DMS 273 treated with DMSO at 0.1 percent for 48 hours (cell line): ENCODE results near the gene TMEM270.
"Not testable (repeated sequence)": the region's sequence is repeated elsewhere in the genome, so short reads cannot be mapped to it uniquely, and the experiment has no call there.

ENCODE experiments used
- DNase-seq: peaks from one replicate; lab custom pipeline; 2025; lab: John Stamatoyannopoulos, UW

Gene TMEM270

DNA sequence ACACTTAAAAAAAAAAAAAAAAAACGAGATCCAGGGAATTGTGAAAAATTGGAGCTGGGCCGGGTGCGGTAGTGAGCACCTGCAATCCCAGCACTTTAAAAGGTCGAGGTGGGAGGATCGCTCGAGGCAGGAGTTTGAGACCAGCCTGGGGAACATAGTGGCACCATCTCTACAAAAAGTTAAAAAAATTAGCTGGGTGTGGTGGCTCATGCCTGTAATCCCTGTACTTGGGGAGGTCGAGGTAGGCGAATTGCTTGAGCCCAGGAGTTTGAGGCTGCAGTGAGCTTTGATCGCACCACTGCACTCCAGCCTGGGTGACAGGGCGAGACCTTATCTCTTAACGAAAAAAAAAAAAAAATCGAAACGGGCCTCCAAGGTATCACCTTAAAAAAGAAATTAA is 28.2 kb upstream of the TMEM270 start:
- no peak for DNase-seq

DNA sequence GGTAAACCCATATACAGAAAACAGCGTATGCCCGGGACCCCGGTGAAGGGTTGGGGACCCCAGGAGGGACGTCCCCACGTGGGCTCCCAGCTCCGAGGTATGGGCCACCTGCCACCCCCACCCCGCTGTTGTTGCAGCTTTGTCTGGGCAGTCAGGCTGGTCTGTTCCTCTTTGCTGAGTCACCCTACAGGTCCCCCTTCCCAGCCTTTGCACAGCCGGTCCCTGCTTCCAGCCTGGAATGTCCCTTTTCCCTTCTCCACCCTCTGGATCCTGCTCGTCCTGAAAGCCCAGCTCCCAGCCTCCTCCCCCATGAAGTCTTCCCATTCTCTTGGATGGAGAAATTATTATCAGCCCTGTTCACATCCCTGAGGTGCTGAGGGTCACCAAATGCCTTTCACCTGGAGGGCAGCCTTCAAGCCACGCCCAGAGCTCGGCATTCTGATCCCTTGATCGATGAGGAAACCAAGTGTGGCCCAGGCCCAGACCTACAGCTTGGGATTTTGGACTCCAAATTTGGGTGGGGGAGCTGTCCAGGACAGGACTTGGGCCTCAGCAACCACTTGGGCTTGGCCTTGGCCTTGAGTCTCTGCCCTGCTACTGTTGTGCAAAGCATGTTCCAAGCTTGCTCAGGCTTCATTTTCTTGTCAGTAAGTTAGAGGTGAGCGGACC is 27.6 kb upstream of the TMEM270 start:
- DNase-seq: no peak

DNA sequence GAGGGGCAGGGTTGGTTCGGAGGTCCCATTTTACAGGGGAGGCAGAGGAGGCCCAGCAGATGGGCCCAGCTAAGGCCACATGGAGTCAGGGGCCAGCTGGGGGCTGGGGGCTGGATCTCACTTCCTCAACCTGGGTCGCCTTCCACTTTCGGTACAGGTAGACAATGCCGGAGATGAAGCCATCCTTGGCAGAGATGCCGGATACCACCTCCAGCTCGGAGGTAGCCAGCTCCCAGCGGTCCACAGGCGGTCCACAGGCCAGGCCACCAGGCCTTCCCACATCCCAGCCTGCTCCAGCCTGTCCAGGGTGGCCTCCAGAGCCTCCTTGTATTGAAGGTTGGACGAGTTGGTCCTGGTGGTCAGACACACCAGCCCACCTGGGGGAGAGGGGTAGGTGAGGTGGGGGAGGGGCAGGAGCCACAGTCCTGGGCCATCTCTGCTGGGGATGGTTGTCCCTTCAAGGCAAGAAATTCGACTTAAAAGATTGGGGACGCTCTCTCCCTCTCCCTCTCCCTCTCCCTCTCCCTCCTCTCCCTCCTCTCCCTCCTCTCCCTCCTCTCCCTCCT is 26.2 kb upstream of the TMEM270 start:
- DNase-seq: no peak

DNA sequence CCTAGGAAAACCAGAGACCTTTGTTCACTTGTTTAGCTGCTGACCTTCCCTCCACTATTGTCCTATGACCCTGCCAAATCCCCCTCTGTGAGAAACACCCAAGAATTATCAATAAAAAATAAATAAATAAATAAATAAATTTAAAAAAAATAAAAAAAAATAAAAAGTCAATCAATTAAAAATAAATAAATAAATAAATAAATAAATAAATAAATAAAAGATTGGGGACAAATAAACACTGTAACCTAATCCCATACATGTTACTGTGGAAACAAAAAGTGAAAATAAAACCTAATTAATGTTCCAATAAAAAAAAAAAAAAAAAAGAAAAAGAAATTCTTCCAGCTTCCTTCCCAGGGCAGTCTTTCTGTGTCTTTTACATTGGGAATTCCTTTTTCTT is 23.8 kb upstream of the TMEM270 start:
- DNase-seq: not testable (repeated sequence)

DNA sequence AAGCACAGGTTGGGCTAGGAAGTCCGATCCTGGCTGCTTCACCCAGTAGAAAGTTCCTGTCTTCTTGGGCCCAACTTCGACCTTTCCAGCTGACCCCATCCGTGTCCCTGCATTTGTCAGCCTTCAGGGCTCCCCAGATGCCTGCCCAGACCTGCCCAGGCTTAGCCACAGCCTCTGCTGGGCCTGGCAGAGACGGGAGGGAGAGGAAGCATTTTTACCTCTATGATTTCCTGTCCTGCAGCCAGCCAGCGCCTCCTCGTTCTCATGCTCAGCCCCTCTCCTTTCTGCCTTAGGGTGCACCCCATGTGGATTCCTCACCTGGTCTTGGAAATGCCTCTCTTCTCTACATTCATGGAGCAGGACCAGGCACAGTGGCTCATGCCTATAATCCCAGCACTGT is 22.3 kb upstream of the TMEM270 start:
- no peak for DNase-seq

DNA sequence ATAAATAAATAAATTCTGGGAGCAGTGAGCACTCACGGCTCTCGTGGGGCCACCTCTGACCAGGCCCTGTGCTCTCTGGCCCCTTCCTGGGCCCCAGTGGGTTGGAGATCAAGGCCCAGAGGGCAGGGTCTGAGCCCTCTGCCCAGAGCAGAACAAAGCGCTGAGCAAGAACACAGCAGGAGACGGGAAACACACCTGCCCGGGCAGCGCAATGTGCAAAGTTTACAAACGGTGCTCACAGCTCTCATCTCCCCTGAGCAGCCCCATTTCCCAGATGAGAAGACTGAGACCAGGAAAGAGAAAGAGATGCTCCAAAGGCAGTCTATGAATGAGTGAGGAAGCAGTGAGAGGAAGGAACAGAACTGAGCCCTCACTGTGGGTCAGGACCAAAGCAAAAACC is 21.7 kb upstream of the TMEM270 start:
- no peak for DNase-seq

DNA sequence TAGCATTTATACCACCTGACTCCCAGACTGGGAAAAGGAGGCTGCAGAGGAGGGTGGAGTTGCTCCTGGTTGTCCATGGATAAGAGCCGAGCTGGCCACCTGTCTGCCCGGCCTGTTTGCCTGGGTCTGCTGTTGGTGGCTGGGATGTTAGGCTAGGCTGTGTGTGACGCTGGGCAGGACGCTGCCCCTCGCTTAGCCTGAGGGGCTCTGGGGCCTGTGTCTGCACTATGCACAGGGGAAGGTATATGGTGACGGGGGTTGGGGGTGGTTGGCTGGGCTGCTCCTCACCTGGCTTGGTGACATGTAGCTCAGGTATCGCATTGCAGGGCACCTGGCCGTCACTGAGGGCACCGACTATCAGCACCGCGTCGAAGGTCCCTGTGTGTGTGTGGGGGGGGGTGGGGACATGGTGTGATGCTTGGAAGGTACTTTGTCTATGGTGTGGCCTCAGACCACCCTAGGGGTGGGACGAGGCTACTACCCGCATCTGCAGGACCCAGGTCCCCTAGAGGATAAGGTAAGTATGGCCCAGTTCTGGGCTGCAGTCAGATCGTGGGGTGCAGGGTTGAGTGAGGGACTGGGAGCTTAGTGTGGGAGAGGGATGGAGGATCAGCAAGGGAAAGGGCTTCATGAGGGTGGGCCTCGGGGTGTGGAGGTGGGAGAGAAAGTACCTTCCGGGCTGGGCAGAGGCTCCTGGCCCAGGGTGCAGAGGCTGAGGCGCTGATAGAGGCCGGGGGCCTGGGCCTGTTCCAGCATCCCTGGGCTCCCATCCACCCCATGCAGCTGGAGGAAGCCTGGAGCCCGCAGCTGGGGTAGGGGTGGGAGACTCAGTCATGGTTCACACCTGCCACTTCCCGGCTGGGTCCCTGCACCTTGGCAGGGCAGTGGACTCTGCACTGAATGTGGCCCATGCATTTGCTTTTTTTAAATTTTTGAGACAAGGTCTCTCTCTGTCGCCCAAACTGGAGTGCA is 20.9 kb upstream of the TMEM270 start:
- no peak for DNase-seq

DNA sequence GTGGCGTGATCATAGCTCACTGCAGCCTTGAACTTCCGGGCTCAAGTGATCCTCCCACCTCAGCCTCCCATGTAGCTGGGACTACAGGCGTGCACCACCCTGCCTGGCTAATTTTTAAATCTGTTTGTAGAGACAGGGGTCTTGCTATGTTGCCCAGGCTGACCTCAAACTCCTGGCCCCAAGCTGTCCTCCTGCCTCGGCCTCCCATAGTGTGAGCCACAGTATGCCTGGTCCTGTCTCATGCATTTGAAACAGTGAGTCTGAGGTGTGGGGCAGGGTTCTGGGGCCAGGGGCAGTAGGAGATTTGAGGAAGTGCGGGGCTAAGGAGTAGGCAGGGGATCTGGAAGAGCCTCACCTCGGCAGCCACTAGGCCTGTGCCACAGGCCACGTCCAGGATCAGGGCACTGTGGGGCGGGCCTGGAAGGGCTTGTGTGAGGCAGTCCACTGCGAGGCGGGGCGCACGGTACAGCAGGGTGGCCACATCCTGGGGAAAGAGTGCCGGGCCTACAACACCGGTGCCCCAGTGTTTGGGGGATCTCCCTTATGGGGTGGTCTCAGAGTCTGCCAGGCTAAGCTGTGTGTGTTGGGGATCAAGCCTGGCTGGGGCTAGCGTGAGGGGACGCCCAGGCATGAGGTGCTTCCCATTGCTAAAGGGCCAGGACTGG is 20.1 kb upstream of the TMEM270 start:
- DNase-seq: no peak

DNA sequence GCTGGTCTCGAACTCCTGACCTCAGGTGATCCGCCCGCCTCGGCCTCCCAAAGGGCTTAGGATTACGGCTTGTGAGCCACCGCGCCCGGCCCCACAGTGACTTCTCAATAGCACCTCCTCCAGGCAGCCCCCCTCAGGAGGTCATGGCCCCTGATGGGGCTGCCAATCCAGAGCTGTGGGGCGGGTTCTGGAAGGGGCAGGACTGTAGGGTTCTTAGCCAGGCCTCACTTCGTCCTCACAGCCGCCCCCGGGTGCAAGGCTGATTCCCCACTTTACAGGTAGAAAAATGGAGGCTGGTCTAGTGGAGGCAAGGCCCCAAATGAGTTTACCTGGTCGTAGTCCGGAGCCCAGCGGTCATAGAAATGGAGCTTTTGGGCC is 19.3 kb upstream of the TMEM270 start:
- DNase-seq: no peak

DNA sequence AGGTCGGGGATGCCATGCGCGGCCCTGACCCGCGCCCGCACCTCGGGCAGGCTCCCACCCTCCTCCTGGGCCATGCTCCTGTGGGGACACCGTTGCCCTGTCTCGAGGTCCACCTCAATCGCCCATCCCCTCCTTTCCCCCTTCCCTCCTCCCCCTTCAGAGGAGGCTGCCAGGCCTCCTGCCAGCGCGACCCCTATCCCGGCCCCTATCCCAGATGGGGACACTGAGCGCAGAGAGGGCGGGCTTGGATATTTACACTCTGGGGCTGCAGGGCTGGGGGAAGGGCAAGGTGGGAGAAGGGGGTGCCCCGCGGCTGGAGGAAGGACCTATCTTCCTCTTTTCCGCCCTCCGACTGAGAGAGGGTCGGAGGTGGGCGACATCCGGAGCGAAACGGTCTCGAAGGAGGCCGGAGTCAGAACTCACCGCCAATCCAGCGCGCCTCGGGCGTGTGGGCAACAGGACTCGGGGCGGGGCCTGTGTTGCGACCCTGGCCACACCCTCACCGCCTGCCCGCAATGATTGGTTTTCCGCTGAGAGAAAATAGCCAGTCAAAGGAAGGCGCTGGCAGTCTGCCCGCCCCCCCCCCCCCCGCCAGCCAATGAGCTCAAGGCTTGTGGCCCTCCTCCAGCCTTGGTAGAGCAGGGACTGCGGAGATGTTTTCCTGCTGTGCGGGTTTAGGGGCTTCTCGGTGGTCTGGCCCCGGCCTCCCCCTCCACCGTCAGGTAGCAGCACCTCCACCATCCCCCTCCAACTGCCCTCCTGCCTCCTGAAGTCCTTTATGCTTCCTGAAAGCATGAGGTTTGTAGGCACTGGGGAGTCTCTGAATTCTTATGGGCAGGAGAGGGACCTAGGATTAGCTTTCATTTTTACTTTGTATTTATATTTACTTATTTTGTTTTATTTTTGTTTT is 18.6 kb upstream of the TMEM270 start, which contains the start of gene METTL27:
TSS of gene METTL27 (minus strand) at position 450 of the 910 bp plus-strand sequence. CDS start at position 74, 376 bp downstream.
- peak; percentile 76 for DNase-seq

DNA sequence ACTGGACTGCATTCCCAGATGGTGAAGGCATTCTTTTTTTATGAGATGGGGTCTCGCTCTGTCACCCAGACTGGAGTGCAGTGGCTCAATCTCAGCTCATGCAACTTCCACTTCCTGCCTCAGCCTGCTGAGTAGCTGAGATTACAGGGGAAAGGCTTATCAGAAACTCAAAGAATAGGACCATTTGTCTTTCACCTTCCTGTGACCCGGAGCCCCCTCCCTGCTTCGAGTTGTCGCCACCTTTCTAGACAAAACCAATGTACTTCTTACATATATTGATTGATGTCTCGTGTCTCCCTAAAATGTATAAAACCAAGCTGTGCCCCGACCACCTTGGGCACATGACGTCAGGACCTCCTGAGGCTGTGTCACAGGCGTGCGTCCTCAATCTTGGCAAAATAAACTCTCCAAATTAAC is 16.8 kb upstream of the TMEM270 start:
- no peak for DNase-seq

DNA sequence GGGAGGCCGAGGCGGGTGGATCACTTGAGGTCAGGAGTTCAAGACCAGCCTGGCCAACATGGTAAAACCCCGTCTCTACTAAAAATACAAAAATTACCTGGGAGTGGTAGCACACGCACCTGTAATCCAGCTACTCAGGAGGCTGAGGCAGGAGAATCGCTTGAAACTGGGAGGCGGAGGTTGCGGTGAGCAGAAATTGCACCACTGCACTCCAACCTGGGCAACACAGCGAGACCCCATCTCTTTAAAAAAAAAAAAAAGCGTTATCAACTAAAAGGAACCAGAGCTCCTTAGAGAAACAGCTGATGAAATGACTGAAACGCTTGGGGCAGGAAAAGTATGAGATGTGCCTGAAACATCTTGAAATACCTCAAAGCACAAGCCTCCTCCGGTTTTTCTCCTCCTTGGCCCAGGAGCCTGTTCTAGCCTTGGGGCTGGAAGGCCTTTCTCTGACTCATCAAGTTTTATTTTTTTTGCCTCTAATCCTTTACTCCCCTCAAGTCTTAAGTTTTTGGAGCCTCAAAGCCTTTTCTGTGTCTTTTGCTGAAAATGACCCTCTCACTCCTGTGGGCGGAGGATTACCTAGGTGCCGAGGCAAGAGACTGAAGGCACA is 16.0 kb upstream of the TMEM270 start:
- no peak for DNase-seq

DNA sequence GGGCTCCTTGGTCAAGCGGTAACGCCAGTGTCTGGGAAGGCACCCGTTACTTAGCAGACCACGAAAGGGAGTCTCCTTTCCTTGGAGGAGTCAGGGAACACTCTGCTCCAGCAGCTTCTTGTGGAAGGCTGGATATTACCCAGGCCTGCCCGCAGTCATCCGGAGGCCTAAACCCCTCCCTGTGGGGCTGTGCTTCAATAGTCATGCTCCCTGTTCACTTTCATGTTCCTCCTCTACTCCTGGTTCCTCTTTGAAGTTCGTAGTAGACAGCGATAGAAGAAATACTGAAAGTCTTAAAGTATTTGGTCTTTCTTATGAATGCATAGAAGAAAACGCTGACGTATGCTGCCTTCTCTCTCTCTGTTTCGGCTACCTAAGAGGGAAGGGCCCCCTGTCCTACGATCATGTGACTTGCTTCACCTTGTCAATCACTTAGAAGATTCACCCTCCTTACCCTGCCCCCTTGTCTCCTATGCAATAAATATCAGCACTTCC is 15.2 kb upstream of the TMEM270 start:
- not testable (repeated sequence) for DNase-seq

DNA sequence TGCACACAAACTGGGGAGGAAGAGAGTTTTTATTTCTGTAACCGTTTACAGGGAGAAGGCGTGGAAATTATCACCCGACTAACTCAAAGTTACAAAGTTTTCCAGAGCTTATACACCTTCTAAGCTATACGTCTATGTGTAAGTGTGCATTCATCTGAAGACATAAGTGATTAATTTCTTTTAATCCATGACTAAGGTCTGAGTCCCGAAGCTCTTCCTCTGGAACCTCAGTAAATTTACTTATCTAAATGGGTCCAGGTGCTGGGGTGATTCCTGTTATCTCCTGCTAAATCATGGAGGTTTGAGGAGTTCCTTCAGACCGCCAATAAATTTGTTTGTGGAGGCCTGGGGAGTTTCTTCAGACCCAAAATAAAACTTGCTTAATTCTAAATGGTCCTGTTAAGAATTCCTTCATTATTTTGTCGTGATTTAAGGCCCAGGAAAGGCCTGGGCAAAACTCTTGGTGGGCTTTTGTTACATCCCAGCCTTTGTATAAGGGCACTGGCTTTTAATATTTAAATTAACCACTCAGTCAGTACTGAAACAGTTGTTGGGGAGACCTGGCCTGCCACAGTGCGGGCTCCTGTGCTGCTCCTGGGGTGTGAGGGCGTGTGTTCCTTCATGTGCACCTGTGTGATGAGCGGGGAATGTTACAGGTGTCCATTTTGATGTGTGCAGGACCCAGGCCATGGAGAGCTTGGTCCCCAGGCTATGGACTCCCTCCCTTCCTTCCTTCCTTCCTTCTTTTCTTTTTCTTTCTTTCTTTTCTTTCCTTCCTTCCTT is 12.8 kb upstream of the TMEM270 start:
- DNase-seq: no peak

DNA sequence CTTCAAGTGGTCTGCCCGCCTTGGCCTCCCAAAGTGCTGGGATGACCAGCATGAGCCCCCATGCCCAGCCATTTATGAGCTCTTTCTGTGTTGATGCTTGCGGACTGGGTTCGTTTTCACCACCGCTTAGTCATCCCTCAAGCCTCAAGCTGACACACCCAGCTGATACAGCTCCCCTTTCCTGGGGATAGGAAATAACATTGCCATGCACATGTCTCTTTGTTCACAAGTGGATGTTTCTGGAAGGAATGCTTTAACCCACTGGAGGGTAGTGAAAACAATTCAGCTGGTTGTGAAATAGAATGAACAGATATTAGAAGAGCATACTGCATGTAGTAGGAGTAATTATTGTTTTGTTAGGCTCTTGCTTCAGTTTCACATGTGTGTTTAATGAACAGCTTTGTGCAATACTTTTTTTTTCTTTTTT is 10.2 kb upstream of the TMEM270 start:
- no peak for DNase-seq

DNA sequence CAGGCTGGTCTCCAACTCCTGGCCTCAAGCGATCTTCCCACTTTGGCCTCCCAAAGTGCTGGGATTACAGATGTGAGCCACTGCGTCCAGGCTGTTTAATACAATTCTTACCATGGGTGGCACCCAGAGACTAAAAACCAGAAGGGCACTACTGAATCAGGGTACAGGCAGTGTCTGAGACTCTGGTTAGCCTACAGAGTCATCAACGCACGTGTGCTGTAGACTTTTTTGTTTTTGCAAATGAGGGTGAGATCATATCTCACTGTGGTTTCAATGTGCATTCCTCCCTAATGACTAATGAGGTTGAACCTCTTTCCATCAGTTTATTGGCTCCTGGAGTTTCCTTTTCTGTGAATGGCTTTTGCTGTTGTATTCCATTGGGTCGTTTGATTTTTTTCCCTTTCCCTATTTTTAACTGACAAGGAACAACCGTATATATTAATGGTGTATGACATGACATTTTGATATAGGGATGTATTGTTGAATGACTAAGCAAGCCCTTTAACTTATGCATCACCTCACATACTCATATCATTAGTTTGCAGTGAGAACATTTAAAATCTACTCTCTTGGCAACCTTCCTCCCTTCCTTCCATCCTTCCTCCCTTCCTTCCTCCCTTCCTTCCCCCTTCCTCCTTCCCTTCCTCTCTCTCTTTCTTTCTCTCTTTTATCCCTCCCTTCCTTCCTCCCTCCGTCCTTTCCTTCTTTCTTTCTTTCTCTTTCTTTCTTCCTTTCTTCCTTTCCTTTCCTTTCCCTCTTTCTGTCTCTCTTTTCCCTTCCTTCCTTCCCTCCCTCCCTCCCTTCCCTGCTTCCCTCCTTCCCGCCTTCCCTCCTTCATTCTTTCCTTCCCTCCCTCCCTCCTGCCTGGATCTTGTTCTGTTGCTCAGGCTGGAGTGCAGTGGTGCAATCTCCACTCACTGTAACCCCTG is 9.3 kb upstream of the TMEM270 start:
- peak; percentile 69 for DNase-seq

DNA sequence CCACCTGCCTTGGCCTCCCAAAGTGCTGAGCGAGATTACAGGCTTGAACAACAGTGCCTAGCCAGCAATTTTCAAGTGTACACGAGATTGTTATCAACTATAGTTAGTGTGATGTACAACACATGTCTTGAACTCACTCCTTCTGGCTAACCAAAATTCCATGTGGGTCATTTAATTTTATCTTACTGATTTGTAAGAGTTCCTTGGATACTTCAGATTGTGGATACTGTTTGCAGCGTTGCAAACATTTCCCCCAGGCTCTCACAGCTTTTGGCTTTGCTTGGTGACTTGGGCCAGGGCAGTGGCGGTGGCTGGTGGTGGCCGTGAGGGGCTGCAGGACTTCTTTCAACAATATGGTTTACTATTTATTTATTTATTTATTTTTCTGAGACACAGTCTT is 8.5 kb upstream of the TMEM270 start:
- DNase-seq: no peak

DNA sequence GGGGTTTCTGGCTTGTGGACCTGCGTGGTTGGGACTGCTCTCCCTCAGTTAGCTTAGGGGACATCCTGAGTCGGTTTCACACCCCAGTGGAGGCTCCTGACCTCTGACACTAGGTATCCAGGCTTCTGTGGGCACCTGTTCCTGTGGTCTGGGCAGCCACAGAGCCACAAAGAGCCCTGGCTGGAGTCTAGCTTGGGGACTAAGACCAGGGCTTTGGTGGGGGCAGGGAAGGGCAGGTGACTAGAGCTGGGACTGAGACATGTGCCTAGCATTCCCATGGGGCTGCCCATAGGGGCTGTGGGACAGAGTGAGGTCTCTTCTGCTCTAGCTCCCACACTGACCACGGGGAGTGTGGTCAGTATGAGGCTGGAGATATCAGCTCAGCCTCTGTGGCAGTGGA is 4.0 kb upstream of the TMEM270 start:
- no peak for DNase-seq

DNA sequence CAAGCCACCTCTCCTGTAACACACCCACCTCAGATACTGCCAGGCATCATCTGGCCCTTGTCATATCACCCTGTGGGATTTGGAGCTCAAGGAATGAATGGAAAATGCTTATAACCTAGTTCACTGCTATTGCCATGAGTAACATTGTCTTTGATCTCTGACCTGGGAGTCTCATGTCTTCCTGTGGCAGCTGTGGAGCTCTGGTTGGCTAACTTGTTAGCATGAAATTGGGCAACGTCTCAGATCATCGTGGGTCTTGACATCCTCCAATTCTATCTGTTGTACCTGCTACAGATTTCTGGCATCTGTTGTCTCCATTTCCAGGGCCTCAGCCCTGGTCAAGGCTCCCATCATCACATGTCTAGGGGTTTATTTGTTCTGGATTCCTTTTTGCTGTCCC is 2.2 kb upstream of the TMEM270 start:
- DNase-seq: no peak
